ENCODE data around the gene HRC.

GRCh38 chr19:49151267-49152118 lies 3.7 kb downstream of the HRC start:
- TF ChIP-seq, protein P1, sequence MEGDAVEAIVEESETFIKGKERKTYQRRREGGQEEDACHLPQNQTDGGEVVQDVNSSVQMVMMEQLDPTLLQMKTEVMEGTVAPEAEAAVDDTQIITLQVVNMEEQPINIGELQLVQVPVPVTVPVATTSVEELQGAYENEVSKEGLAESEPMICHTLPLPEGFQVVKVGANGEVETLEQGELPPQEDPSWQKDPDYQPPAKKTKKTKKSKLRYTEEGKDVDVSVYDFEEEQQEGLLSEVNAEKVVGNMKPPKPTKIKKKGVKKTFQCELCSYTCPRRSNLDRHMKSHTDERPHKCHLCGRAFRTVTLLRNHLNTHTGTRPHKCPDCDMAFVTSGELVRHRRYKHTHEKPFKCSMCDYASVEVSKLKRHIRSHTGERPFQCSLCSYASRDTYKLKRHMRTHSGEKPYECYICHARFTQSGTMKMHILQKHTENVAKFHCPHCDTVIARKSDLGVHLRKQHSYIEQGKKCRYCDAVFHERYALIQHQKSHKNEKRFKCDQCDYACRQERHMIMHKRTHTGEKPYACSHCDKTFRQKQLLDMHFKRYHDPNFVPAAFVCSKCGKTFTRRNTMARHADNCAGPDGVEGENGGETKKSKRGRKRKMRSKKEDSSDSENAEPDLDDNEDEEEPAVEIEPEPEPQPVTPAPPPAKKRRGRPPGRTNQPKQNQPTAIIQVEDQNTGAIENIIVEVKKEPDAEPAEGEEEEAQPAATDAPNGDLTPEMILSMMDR (IDR thresholded peaks at IDR 0.05; ENCODE audit: extremely low read depth in 1 of 2, insufficient read depth in 1 of 2, low read depth in 1 of 2, low read length in 2 of 2) = no peak
- TF ChIP-seq POLR2A (IDR thresholded peaks at IDR 0.05; ENCODE audit: low read depth, low read length) = no peak
- TF ChIP-seq POLR2AphosphoS5 (IDR thresholded peaks at IDR 0.05; ENCODE audit: insufficient read depth, low read depth, low read length) = no peak
- peak; percentile 69 for TF ChIP-seq MAX (IDR thresholded peaks at IDR 0.05; ENCODE audit: insufficient read depth, insufficient read length)
- TF ChIP-seq EZH2 (IDR thresholded peaks at IDR 0.05; ENCODE audit: borderline replicate concordance, low read depth, low read length, severe bottlenecking) = no peak

Measured in endothelial cell of umbilical vein (primary cell).